Stimulated activated CD4-positive, alpha-beta T cell treated with anti-CD3 and anti-CD28 coated beads, Interleukin-12 subunit alpha, Interleukin-12 subunit beta, amount 100 ng/mL, for 24 hours (primary cell): ENCODE measurements around the gene CLDND2.
A peak's percentile ranks its signal among the peaks of the same experiment; 100 is the strongest.

Experiments used
- DNase-seq, 2 experiments: peaks; one replicate each; pipeline ENCODE4 v3.0.0-alpha.2; 2020; ENCODE audit warnings: low read depth in 2 of 2

Gene CLDND2

DNA sequence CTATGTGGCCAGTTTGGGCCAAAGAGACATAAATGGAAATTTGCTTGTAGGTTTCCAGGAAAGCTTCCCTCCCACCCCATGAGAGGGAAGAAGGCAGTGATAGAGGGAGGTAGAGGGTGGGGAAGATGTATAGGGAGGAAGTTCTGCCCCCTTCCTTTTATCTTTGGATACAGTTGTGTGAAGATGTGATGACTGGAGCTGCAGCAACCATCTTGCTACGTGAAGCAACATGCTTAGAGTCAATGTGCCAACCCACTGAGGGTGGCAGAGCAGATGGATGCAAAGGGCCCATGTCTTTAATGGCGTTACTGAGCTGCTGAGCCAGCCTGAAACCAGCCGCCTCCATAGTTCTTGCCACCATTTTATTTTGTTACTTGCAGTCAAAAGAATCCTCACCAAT lies 37.6 kb downstream of the CLDND2 start:
- DNase-seq: no peak

- no peak for DNase-seq
Measured at GRCh38 chr19:51330366-51330765, 38.4 kb downstream of the CLDND2 start.

DNA sequence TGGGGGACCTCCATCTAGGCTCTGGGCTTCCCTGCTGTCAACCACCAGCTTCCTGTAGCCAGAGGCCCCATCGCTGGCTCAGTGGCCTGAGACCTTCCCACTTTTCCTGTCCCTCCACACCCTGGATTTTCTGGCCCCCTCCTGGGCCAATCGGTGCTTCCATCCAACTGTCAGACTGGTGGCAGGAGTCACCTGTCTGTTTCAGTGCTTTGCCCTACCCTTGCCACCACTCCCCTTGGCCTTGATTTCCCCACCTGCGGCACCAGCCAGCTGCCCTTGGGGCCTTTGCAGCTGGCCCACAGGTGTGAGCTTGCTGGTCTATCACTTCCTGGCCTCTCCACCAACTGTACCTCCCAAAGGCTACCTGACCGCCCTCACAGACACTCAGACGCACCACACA lies 39.4 kb downstream of the CLDND2 start:
- DNase-seq: no peak

- DNase-seq: peak; percentile 37 to 52
Measured at GRCh38 chr19:51327066-51328001, 41.5 kb downstream of the CLDND2 start.

DNA sequence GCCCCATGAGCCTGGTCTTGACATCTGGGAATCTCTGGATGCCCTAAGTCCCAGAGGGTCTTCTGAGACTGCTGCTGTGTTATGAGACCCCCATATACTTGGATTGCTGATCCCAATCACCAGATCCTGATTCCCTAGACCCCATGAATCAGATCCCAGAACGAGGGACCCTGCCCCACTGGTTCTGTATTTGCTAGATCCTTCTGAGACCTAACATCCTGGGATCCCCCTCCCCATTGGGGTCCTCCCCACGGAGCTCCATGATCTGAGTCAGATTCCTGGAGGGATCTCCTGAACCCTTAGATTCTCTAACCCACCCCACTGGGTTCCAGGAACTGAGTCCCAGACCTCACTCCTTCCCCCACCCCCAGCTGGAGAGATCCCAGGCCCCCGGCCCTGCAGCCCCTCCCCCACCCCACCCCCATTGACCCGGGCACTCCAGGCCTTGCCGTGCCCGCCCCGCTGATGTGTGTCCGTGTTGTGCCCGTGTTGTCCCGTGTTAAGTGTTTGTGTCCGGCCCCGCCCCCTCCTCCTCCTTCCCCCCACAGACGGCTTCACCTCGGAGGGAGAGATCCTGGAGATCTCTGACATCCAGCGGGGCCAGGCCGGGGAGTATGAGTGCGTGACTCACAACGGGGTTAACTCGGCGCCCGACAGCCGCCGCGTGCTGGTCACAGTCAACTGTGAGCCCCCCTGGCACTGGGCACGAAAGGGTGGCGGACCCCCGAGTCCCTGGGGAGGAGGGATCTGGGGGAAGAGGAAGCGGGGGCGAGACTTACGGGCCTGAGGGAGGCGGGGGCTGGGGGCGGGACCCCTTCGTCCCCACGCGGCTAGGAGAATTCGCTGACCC lies 42.4 kb downstream of the CLDND2 start:
- no peak for DNase-seq

- no peak for DNase-seq
Measured at GRCh38 chr19:51325161-51325976, 43.4 kb downstream of the CLDND2 start.

DNA sequence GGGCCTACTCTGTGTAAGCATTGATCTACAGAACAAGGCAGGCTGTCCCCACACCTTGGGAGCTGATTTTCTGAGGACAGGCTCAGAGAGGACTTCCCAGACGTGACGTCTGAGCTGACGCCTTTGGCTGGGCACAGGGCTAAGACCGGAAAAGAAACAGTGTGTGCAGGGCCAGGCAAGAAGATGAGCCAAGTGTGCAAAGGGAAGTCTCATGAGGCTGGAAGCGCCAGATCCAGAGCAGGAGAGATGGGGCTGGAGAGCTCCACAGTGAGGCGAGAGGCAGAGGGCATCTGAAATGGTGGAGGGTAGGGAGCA lies 44.7 kb downstream of the CLDND2 start:
- no peak for DNase-seq

GRCh38 chr19:51323481-51324166 lies 45.2 kb downstream of the CLDND2 start:
- DNase-seq: no peak

DNA sequence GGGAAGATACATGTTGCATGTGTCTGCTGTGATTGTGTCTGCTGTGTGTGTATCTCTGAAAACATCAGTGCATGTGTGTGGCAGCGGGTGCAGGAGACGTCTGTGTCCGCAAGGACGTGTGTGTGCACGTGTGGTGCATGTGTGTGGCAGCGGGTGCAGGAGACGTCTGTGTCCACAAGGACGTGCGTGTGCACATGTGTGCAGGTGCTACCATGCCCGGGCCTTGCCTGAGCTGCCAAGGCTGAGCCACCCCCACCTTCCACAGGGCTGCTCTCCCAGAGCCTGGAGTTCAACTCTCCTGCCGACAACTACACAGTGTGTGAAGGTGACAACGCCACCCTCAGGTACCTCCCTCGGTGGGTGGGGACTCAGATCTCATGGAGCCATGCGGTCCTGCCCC lies 47.0 kb downstream of the CLDND2 start:
- no peak for DNase-seq

DNA sequence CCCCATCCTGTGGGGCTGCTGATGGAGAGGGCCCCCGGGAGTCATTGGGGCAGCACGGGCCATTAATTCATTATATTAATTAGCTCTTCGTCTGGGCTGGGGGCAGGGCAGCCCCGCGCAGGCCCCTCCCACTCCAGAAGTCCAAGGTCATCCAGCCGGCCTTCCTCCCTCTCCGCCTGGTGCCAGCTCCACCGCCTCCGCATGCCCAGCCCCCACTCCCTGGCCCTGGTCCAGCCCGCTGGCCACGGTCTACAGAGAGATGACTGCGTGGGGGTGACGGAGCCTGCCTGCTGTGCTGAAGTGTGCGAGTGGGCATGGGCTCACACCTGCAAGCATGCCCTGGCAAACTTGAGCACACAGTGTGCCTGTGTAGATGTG lies 48.5 kb downstream of the CLDND2 start:
- DNase-seq: no peak

GRCh38 chr19:51319649-51320279 lies 49.0 kb downstream of the CLDND2 start:
- no peak for DNase-seq

DNA sequence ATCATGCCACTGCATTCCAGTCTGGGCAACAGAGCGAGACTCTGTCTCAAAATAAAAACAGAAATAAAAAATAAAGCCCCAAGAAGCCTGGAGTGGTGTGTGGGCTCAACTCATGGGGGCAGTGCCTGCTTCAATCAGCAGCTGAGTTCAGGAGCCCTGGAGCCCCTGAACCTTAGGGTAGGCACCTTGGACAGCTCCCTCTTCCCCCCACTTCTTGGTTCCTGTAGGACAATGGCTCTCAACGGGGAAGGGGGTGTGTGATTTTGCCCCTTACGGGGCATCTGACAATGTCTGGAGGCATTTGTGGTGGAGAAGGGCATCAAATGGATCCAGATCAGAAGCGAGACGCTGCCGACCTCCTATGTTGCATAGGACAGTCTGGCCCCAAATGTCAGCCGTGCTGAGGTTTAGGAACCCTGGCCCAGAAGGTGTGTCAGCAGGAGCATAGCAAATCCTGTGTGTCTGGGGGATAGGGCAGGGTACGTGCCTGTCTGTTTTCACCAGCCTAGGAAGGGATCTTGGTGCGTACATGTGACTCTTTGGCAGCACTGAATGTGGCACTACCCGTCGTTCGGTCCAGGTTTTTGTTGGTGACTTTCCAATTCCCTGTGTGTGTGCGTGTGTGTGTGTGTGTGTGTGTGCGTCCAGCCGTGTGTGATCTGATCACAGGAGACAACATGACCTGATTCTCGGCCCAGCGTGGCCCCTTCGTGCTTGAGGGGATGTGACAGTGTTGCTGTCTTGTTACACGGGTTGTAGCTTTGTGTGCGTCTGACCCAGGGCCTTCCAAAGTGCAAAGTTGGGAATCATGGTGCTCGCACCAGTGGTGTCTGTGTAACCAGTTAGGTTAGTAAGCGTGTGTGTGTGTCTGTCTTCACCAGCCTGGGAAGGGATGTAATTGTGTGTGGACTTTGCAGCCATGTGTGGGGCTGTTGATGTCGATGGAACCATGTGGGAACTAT lies 49.8 kb downstream of the CLDND2 start:
- no peak for DNase-seq

- DNase-seq: no peak
Measured at GRCh38 chr19:51317968-51318367, 50.8 kb downstream of the CLDND2 start.

- no peak for DNase-seq
Measured at GRCh38 chr19:51317376-51317775, 51.4 kb downstream of the CLDND2 start.
